GM19463 (cell line): ENCODE measurements around the gene TSPO.
A peak's percentile ranks its signal among the peaks of the same experiment; 100 is the strongest.
"Not testable (repeated sequence)": the region's sequence is repeated elsewhere in the genome, so short reads cannot be mapped to it uniquely, and the experiment has no call there.

Source experiments
- ATAC-seq: cut with Tn5 transposase; IDR thresholded peaks from one replicate; pipeline ENCODE4 v1.9.1; 2021; ENCODE audit warnings: mild to moderate bottlenecking, moderate library complexity; ENCODE audit not compliant: unreplicated experiment

TSPO gene

DNA sequence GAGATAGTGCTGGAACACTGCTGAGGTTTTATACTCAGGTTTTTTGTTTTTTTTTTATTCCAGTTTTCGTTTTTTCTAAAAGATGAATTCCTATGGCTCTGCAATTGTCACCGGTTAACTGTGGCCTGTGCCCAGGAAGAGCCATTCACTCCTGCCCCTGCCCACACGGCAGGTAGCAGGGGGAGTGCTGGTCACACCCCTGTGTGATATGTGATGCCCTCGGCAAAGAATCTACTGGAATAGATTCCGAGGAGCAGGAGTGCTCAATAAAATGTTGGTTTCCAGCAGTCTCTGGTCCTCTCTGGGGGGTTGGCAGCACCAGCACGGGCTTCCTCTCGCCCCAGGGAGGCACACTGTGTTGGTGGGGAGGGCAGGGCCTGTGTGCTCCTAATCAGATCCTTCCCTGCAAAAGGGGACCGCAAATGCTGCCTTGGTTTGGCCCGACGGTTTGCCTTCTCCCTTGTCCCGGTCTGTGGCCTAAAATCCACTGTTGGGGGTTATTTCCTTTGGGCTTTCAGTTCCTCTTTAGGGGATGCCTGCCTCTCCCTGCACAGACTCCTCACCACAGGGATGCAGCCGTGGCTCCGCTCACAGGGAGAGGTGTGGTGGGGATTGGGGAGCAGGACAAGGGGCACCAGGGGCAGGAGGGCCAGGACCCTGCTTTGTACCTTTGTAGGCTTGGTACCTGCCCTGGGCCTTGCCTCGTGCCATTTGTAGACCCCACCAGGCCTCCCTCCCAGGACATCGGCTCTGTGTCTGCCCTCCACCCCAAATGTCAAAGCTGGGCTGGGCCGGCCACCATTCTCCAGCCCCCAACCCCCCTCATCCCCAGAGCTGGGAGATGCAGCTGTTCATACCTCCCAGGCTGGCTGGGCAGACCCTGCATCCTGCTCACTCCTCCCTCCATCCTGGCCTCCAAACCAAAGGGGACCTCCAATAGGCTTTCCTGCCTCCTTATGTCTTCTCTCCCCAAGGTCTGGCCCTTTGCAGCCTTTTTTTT lies 21.6 kb upstream of the TSPO start:
- ATAC-seq, result no peak

DNA sequence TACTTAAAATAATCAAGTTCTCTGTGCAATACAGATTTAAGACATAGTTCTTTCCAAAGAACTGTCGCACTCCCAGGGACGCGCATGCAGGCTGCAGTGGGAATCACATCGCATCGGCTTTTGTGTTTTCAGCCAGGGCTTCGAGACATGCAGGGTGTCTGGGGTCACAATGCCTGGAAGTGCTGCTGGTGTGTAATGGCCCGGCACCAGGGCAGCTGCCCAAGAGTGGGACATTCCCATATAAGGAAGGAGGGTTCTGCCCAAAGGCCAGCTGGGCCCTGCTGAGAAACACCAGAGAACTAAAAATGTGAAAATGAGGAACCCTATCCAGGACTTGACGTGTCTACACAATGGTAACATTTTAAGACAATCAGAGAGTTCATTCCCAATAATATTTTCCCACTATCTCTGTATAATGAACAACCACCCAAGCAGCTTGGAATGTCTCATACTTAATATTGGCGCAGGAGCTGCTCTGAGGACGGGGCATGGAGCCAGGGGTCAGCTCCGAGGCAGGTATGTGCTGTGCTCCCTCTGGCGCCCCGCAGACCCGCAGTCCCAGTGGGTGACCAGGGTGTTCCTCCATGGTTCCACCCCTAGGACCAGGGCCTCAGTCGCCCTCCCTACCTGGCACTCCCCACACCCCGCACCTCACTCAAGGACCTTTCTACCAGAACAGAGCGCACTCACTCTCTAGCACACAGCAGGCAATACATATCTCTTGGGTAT lies 19.4 kb upstream of the TSPO start:
- no peak for ATAC-seq

DNA sequence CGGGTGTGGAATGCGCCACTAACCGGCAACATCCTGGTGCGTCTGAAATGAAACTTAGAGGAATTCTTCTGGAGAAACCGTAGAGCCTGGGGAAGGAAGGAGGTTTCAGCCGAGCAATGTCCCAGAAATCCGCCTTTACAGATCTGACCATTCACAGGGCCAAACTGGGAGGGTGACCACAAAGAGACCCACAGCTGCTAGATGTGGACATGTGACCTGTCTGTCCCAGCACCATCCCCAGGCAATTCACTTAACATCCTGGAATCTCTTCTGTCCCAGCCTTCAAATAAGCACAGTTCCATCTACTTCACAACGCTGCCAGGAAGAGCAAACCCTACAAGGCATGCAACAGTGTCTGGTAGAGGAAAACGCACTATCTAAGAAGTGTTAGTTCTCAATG lies 18.0 kb upstream of the TSPO start:
- no peak for ATAC-seq

DNA sequence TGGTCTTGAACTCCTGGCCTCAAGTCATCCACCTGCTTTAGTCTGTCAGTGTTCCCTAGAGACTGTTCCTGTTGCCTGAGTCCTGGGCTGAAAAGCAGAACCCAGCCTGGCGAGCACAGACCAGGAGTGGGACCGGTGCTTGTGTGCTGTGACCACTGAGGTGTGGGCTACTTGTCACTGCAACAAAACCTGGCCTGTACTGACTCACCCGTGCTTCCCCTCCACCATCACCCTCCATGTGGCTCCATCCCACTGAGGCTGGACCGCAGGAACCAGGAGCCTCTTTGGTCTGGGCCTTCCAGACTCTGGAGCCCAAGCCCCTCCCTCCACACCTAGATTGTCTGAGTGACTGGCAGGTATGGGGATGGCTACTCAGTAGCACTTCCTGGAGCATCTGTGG lies 16.8 kb upstream of the TSPO start:
- no peak for ATAC-seq

DNA sequence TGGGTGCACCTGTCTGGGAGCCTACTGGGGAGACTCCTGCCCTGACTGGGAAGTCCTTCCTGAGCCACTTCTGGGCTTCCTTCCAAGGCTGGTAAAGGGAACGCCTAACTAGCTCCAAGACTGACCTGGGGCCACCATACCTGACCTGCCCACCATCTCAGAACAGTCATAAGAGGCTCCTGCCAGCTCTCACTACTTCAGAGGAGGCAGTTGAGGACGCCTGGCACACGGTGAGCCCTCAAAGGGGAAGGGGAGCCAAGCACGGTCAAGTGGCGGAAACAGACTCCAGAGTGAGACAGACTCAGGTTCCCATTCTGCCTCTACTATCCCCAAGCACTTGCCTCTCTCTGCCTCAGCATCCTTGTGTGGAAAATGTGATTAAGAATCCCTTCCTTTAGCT lies 15.8 kb upstream of the TSPO start:
- no peak for ATAC-seq

DNA sequence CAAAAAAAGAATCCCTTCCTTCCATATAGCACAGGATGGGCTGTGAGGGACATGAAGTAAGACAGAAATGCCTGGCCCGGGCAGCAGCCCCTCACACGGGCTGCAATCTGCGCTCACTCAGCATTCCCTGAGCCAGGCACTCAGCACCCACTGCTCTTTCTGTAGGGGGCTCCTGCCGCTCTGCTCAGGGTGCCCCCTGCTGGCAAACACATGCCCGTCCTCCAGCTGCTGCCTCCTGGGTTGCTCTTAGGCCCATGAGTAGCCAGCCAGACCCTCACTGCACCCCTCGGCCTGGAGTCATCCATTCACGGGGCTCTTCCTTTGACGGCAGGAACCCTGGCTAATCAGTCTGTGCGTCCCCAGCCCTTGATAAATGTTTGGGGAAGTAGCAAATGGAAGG lies 15.1 kb upstream of the TSPO start:
- ATAC-seq, result no peak

DNA sequence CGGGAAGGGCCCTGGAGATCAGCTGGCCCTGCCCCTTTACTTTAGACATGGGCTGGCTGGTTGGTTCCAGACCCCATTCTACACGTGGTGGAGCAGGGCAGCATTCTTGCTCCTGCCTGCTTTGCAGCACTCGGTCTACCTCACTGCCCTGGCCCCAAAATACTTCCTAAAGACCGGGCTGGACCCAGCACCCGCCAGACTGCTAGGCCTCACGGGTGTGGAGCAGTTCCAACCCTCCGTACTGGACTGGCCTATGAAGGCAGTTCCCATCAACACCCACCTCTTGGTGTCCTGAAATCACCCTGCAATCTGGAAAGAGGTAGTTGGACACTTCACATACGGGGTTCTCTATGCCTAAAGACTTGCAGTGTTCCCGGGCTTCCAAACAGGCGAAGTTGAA lies 14.6 kb upstream of the TSPO start:
- no peak for ATAC-seq

DNA sequence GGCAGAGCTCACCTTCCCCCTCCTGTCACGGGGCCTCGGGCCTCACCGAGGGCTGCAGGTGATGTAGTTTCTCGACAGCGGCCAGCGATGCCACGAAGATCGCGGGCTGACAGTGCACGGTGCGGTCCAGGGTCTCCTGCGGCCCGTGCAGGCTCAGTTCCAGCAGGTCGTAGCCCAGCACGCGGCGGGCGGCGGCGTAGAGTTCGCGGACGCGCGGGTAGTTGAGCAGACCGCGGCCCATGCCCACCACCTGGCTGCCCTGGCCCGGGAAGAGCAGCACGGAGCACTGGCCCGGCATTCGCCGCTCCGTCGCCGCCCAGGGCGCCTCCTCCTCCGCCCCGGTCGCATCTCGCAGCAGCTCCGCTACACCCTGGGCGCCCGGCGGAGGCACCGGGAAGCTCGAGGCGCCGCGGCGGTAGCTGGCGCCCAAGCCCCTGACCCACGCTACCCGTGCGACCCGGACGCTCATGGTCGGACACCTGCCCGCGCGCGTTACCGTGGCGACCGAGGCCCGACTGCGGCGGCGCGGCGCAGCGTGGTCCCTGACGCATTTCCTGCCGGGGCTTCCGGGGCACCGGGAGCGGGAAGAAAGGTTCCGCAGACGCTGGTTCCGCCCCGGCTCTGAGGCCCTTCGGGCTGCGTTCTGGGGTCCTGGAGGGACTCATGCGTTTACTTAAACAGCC lies 8.3 kb upstream of the TSPO start, which contains the start of gene MCAT:
Gene MCAT, minus strand, starts transcription at position 519 of the 683 bp plus-strand sequence. Its CDS starts 50 bp downstream, at position 469.
- ATAC-seq, result peak; percentile 90

DNA sequence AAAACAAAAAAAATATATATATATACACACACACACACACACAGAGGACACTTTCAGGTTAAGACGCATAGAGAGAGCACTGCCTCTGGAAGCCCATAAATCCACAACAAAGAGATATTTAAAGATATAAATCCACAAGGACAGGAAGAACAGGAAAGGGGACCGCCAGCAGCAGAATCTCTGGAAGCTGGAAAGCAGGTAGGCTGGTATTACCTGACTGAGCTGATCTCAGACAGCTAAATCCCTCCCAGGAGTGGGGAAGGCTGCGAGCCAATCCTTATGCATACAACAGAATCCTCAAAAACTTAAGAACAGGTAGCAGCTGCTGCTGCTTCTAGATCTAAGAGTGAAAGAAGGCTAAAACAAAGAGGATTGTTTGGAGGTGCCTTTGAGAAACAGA lies 6.4 kb upstream of the TSPO start:
- no peak for ATAC-seq

DNA sequence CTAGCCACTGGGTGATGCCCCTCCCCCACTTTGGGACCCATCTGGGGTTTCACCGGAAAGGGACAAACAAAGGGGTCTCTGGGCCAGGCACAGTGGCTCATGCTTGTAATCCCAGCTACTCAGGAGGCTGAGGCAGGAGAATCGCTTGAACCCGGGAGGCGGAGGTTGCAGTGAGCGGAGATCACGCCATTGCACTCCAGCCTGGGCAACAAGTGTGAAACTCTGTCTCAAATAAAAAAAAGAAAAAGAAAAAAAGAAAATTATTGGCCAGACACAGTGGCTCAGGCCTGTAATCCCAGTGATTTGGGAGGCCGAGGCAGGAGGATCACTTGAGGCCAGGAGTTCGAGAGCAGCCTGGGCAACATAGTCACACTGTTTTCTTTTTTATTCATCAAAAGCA lies 6.0 kb upstream of the TSPO start:
- not testable (repeated sequence) for ATAC-seq

DNA sequence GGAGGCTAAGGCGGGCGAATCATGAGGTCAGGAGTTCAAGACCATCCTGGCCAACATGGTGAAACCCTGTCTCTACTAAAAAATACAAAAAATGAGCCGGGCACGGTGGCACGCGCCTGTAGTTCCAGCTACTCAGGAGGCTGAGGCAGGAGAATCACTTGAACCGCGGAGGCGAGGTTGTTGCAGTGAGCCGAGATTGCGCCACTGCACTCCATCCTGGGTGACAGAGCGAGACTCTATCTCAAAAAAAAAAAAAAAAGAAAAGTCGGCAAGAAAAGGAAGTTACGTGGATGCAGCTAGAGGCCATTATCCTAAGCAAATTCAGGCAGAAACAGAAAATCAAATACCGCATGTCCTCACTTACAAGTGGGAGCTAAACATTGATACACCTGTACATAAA lies 5.0 kb upstream of the TSPO start:
- ATAC-seq, result not testable (repeated sequence)

DNA sequence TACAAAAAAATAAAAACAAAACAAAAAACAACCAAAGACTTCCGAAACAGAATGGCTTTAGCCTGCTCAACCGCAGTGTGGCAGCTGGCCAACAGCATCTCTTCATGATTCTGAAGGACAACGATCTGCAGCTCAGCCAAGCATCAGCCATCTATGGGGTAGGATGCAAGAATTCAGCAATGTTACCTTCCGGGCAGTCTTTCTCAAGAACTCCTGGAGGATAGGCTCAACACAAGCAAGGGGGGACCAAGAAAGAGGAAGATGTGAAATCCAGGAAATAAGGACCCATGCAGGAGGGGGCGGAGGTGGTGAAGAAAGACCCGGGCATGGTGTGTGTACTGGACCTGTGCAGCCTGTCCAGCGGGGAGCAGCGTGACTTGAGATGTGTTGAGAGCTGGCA lies 3.5 kb upstream of the TSPO start:
- ATAC-seq, result no peak

DNA sequence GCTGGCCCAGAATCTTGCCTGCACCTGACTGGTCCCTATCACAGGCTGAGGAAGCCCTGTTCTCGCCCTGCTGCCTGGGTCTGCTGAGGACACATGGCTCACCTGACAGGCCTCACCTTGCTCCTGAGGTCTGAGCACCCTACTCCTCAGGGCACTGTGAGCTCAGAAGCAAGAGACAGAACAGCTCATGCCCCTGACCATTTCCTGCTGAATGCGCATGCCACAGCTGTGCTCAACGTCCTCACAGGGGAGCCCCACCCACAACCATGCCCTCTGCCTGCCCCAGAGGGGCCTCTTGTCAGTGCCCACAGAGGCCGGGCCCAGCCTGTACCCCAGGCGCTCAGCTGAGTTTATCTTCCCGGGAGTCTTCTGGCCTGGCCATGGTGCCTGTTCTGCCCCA lies 2.8 kb upstream of the TSPO start:
- no peak for ATAC-seq

DNA sequence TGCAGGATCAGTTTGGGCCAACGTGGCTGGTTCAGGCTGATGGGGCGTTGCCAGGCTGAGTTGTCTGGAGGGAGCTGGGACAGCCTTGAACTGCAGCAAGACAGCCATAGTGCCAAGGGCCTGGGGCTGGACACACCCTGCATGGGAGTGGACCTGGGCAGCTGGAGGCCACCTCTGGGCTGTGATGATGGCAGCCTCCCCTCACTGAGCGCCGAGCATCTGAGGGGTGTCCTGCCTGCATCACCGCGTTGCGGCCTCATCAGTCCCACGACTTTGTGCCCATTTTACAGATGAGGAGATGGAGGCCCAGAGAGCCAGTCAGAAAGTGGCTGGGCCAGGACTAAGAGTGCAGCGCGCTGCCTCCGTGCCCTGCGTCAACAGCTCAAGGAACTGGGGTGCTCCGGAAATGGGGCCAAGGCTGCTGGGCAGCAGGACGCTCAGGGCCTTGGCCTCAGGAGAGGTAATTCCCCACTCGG lies 590 bp upstream of the TSPO start:
- ATAC-seq, result no peak

DNA sequence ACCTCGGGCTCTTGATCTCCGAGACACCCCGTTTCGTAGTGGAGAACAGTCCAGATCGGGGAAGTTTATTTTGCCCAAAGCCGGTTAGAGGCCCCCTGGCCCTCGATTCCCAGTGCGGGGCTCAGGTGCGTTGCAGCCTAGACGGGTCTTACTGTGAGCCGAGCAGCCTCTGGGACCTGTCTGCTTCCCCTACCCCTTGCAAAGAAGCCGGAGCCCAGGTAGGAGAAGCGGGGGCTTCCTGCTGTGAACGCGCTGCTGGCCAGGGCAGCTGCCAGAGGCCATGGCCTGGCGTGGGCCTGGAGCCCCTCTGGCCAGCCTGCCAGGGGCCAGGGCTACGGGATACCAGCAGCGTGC lies 621 bp downstream of the TSPO start:
- ATAC-seq, result no peak

DNA sequence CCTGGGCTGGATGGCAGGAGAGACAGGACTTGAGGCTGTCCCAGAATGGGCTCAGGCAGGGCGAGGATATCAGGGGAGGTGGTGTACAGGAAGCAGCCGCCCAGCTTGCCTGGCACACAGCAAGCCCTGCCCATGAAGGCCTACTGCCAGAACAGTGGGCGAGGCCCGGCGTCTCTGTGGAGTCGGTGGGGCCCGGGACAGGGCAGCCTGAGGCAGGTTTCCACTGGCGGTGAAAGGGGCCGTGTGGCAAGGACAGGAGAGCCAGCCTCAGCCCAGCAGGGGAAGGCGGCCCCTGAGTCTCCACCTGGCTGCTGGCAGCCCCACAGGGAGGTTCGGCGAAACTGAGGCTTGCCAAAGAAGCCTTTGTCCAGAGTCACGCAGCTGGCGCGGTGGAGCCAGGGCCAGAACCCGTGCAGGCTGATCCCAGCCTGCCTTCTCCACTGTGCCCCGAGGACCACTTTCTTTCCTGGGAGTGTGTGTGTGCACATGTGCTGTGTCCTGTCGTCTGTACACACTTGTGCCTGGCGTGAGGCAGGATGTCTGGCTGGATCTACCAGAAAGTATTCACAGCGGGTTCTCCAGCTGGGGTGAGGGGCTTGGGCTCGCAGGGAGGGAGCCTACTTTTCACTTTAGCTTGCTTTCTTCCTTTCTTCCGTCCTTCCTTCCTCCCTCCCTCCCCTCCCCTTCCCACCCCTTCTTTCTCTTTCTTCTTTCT lies 1.2 kb downstream of the TSPO start:
- peak; percentile 45 for ATAC-seq

DNA sequence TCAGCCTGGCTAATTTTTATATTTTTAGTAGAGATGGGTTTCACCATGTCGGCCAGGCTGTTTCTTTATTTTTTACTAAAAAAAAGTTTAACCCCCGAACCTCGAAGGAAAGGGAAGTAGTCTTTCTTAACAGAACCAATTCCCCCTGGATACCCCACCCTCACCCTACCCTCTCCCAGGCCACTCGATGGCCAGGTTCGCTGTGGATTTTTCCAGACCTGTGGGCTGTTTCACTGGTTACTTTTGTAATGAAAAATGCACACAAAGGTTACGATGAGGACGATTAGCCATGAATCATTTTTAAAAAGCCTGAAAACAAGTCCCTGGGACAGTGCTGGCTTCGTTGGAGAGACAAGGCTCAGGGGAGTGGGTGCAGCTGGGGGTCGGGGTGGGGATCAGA lies 2.5 kb downstream of the TSPO start:
- no peak for ATAC-seq

DNA sequence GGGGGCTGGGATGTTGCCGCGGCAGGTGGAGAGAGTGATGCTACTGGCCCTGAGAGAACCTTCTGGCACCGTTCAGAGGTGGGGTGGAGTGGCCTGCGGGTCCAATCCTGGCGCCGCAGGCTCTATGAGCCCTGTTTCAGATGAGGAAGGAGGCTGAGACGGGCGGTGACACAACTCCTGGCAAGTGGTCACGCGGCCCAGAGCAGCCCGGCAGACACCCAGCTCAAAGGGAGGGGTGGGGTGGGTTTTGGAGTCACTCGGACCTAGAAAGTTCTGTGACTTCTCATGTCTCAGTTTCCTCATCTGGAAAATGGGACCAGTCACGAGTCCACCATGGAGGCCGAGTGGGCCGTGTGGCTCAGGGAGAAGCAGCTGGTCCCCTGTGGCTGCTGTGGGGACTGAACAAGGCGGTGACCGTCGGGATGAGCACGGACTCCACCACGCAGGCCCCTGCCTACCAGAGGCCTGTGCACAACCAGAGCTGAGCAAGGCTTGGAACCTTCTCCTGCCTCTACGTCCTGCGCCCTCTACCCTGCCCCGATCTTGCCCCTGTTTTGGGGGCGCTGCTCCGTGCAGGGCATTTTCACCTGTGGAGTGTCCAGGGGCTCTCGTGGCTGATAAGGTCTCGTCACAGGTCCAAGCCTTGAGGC lies 3.7 kb downstream of the TSPO start:
- ATAC-seq, result no peak

DNA sequence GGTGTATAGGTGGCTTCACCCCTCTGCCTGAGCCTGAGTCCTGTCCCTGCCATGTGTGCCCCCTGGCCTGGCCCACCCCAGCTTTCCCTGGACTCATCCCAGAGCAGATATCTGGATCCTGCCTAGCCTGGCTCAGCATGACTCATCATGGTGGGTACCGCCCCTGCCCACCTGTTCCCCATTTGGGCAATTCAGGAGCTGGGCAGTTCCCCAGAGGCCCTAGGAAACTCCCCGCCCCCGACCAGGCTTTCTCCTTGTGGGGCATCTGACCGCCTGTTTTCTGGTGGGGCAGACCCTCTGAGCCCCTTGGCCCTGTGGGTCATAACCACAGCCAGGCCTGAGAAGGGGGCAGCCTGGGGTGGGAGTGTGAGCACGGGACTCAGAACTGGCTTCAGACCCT lies 4.4 kb downstream of the TSPO start:
- no peak for ATAC-seq

DNA sequence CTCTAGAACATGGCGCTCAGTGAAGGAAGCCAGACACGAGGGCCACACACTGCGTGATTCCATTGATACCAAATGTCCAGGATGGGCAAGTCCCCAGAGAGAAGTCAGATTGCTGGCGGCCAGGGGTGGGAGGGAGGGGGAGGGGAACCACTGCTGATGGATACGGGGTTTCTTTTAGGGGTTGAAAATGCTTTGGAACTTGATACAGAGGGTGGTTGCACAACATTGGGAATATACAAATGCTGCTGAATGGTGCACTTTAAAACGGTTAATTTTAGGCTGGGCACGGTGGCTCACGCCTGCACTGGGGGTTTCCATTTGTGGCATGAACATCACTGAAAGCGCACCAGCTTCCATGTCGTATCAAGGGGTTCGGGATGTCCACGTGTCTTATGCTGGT lies 5.1 kb downstream of the TSPO start:
- no peak for ATAC-seq
